Thyroid gland (tissue), 4 donors: ENCODE results near the gene RFLNA. TPM values are rescaled to one million over a fixed set of nuclear protein-coding genes. Genes with fewer than 3 reads are reported as not detected.

Source experiments
- DNase-seq, 2 donors: peaks; one replicate each; pipeline ENCODE4 v3.0.0-alpha.2; 2019
- H3K27ac ChIP-seq, 3 donors: fragments of 200-600 bp; sonication (generic); 1 replicate in 2 of 3; 2 replicates in 1 of 3; pipeline ENCODE4 v1.5.1; 2016 to 2019; ENCODE audit warnings: mild to moderate bottlenecking in 1 of 3, moderate library complexity in 1 of 3
- H3K27me3 ChIP-seq: fragments of 200-600 bp; sonication (generic); one replicate; pipeline ENCODE4 v1.5.1; 2019
- H3K36me3 ChIP-seq, 2 donors: fragments of 200-600 bp; sonication (generic); one replicate each; pipeline ENCODE4 v1.5.1; 2016 to 2019
- H3K4me1 ChIP-seq, 2 donors: fragments of 200-600 bp; sonication (generic); one replicate each; pipeline ENCODE4 v1.5.1; 2017 to 2019
- H3K4me3 ChIP-seq, 3 donors: fragments of 200-600 bp; sonication (generic); replicated peaks in 1 of 3; 1 replicate in 2 of 3; 2 replicates in 1 of 3; pipeline ENCODE4 v1.5.1; 2016; ENCODE audit warnings: mild to moderate bottlenecking in 1 of 3
- H3K9me3 ChIP-seq: fragments of 200-600 bp; sonication (generic); one replicate; pipeline ENCODE4 v1.5.1; 2017
- POLR2A ChIP-seq, 2 donors: fragments of 450-650 bp; IDR thresholded peaks; one replicate each; pipeline ENCODE4 v1.6.1; 2017; ENCODE audit warnings: antibody characterized with exemption in 2 of 2, mild to moderate bottlenecking in 2 of 2, moderate library complexity in 1 of 2
- WGBS, 2 donors: methylation state at CpG; one replicate each; pipeline ENCODE4 v1.1.5; 2017; 5-methylcytosine and 5-hydroxymethylcytosine counted together
- intact Hi-C: fragments of 100-400 bp; cut with DNase I; formaldehyde crosslinking; loops from one replicate; pipeline ENCODE4 v1.15.1; 2023
- total RNA-seq, 4 donors: library from RNA; depleted of rRNA; stranded (reverse); fragments of >200 nt; gene quantifications; one replicate each; pipeline ENCODE4 v1.2.3, GENCODE V29; 2016
- TF ChIP-seq, protein P1 (sequence below), 6 experiments: fragments of 200-600 bp in 3 of 6; fragments of 450-650 bp in 3 of 6; sonication (generic) in 3 of 6; IDR thresholded peaks; one replicate each; pipeline ENCODE4 v1.5.1; 2016 to 2019; ENCODE audit warnings: antibody characterized with exemption in 6 of 6, mild to moderate bottlenecking in 2 of 6, inconsistent platforms in 1 of 6, moderate library complexity in 1 of 6

RFLNA gene
- total RNA-seq, 4 donors from 2014 or later: 0.40 to 4.5 TPM; not detected in 2

DNA sequence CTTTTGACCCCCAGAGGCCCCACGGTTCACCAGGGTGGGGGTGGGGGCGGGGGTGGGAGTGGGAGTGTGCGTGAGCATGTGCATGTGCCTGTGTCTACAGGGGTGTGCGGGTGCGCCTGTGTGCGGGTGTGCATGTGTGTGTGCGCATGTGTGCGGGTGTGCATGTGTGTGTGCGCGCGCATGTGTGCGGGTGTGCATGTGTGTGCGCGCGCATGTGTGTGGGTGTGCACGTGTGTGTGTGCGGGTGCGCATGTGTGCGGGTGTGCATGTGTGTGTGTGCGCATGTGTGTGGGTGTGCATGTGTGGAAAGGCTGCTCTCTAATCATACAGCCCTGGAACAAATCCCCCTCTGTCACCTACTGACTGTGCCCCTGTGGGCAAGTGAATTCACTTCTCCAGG lies 38.8 kb downstream of the RFLNA start:
- Histone ChIP-seq H3K36me3 (peaks cover 58 to 73% of the 10 kb centered on the region in 2 donors), H3K27me3 (no peaks in the 10 kb centered on the region), H3K9me3 (no peaks in the 10 kb centered on the region), H3K27ac (no peak overlapping the region), H3K4me3 (no peak overlapping the region), H3K4me1 (no peaks in the 10 kb centered on the region)
- whole genome bisulfite sequencing, 2 donors: 79 to 84% methylated on average over 19 of the region's 20 CpGs
- intact Hi-C loops: no loop called here
- no peak for DNase-seq
- no peak for TF ChIP-seq POLR2A (IDR thresholded peaks at IDR 0.05)
- TF ChIP-seq, protein P1, sequence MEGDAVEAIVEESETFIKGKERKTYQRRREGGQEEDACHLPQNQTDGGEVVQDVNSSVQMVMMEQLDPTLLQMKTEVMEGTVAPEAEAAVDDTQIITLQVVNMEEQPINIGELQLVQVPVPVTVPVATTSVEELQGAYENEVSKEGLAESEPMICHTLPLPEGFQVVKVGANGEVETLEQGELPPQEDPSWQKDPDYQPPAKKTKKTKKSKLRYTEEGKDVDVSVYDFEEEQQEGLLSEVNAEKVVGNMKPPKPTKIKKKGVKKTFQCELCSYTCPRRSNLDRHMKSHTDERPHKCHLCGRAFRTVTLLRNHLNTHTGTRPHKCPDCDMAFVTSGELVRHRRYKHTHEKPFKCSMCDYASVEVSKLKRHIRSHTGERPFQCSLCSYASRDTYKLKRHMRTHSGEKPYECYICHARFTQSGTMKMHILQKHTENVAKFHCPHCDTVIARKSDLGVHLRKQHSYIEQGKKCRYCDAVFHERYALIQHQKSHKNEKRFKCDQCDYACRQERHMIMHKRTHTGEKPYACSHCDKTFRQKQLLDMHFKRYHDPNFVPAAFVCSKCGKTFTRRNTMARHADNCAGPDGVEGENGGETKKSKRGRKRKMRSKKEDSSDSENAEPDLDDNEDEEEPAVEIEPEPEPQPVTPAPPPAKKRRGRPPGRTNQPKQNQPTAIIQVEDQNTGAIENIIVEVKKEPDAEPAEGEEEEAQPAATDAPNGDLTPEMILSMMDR (IDR thresholded peaks at IDR 0.05): no peak

DNA sequence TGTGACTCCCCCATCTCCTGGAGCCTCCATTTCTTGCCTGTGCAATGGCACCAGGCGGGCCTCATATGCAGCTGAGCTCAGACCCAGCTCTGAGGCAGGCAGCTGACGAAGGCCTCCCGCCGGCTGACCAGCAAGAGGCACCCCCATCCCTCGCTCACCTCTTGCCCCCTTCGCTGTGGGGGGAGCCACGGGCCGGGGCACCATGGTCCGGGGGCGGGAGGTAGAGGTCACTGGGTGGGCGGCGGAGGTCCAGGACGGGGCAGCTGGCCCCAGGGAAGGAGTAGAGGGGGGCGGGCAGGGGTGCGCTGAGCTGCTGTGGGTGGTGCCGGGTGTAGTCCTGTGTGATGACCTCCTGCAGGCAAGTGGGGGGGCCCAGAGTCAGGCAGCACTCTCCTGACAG lies 39.4 kb downstream of the RFLNA start:
- WGBS, 2 donors: 91 to 94% methylated on average over 7 to 16 of the region's 16 CpGs
- intact Hi-C loops: no loop called here
- H3K36me3 ChIP-seq: peaks cover 58 to 67% of the 10 kb centered on the region in 2 donors
- H3K4me3 ChIP-seq: no peak overlapping the region
- no peak for TF ChIP-seq POLR2A (IDR thresholded peaks at IDR 0.05)
- TF ChIP-seq, protein P1 (IDR thresholded peaks at IDR 0.05): no peak
- H3K27me3 ChIP-seq: no peaks in the 10 kb centered on the region
- H3K4me1 ChIP-seq: no peaks in the 10 kb centered on the region
- H3K9me3 ChIP-seq: no peaks in the 10 kb centered on the region
- DNase-seq: no peak
- H3K27ac ChIP-seq: no peak overlapping the region

DNA sequence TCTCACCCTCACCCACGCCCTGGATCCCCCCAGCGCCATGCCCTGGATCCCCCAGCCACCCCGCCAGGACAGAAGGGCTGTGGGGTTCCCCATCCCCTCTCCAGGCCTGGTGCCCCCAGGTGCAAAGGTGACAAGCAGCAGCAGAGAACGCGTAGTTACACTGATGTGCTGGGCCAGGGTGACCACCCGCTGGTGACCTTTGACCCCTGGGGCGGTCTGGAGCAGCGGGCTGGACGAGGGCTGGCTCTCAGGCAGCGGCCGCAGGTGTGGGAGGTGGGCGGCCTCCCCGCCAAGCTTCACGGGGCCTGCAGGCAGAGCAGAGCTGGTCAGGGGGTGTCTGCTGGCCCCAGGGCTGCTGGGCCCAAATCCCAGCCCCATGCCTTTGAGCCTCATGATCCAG lies 40.1 kb downstream of the RFLNA start:
- Histone ChIP-seq H3K36me3 (peaks cover 60 to 68% of the 10 kb centered on the region in 2 donors), H3K4me1 (no peaks in the 10 kb centered on the region), H3K4me3 (no peak overlapping the region), H3K27me3 (no peaks in the 10 kb centered on the region), H3K9me3 (no peaks in the 10 kb centered on the region), H3K27ac (no peak overlapping the region)
- TF ChIP-seq POLR2A (IDR thresholded peaks at IDR 0.05): no peak
- TF ChIP-seq, protein P1 (IDR thresholded peaks at IDR 0.05): no peak
- 91 to 93% methylated on average over 3 to 6 of the region's 14 CpGs for WGBS, 2 donors
- intact Hi-C loops: no loop called here
- no peak for DNase-seq

DNA sequence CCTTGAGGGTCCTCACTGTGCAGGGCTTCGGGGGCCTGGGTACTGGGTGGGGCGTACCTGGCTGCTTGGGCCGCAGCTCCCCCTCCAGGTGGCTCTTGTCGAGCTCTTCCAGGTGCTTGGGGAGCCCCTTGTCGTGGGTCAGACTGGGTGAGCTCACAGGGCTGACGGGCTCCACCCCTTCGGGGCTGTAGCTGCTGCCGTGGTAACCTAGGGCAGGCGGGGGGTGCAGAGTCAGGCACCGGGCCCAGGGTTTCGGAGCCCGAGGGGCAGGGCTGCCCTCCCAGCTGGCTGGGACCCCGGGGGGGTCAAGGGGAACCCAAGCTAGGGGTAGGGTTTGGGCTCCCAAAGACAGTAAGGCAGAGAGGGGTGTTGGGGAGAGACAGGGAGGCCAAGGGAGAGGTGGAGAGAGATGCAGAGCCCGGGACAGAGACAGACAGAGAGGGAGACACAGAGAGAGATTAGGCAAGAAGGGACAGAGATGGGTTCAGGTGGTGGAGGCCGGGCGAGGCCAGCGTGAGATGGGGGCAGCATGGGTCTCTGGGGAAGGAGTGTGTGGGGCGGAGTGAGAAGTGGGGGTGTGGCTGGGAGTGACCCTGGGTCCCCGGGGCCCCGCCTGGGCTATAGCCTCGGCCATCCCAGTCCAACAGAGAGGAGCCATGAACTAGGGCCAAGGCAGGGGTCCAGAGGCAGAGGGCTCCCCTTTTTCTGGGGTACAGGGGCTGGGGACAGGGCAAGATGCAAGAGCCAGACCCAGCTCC lies 40.7 kb downstream of the RFLNA start:
- no peaks in the 10 kb centered on the region for H3K4me1 ChIP-seq
- no peak overlapping the region for H3K4me3 ChIP-seq
- H3K27me3 ChIP-seq: no peaks in the 10 kb centered on the region
- intact Hi-C loops: no loop called here
- H3K27ac ChIP-seq: no peak overlapping the region
- DNase-seq: no peak
- no peaks in the 10 kb centered on the region for H3K9me3 ChIP-seq
- H3K36me3 ChIP-seq: peaks cover 60 to 69% of the 10 kb centered on the region in 2 donors
- WGBS, 2 donors: 88 to 92% methylated on average over 20 to 21 of the region's 21 CpGs
- TF ChIP-seq, protein P1 (IDR thresholded peaks at IDR 0.05): no peak
- TF ChIP-seq POLR2A (IDR thresholded peaks at IDR 0.05): peak in 1 of 2 donors; percentile 5

DNA sequence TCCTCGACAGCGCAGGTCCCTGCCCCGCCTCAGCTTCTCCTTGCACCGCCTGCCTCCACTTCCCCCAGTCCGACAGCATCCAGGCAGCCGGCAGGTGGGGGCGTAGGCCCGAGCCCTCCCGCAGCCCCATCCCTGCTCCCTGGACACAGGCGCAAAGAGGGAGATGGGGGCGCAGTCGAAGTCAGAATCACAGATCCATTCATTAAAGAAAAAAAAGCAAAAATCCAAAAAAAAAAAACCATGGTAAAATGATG lies 41.2 kb downstream of the RFLNA start:
- TF ChIP-seq POLR2A (IDR thresholded peaks at IDR 0.05): no peak
- TF ChIP-seq, protein P1 (IDR thresholded peaks at IDR 0.05): no peak
- intact Hi-C loops: no loop called here

More for the DNA sequence above, 41.2 kb downstream of the RFLNA start:
- Histone ChIP-seq H3K9me3 (no peaks in the 10 kb centered on the region), H3K4me3 (no peak overlapping the region), H3K36me3 (peaks cover 64 to 70% of the 10 kb centered on the region in 2 donors), H3K27me3 (no peaks in the 10 kb centered on the region), H3K27ac (no peak overlapping the region), H3K4me1 (no peaks in the 10 kb centered on the region)
- 95% methylated on average over 12 of the region's 12 CpGs for WGBS, 2 donors
- no peak for DNase-seq
